Liver (tissue), 3 donors: ENCODE results near the gene PHC2.

Source experiments
- FOXA1 ChIP-seq: IDR thresholded peaks from 2 replicates; pipeline ENCODE4 v1.6.1; 2016; ENCODE audit warnings: antibody characterized with exemption
- JUND ChIP-seq, 2 donors: IDR thresholded peaks; 2 replicates each; pipeline ENCODE4 v1.6.1; 2016; ENCODE audit warnings: antibody characterized with exemption in 2 of 2
- SP1 ChIP-seq: IDR thresholded peaks from 2 replicates; pipeline ENCODE4 v1.6.1; 2018; ENCODE audit warnings: antibody characterized with exemption, mild to moderate bottlenecking
- TF ChIP-seq, protein P1 (sequence below): fragments of 150-350 bp; IDR thresholded peaks from 2 replicates; pipeline ENCODE4 v1.5.1; 2017; ENCODE audit warnings: improper control_type of control experiment, low read depth, low read length; ENCODE audit not compliant: missing input control
- TF ChIP-seq, protein P2 (sequence below): IDR thresholded peaks from 2 replicates; pipeline ENCODE4 v1.6.1; 2016; ENCODE audit warnings: antibody characterized with exemption
- donor health status: healthy.
- donor health status: healthy.

- TF ChIP-seq, protein P1, sequence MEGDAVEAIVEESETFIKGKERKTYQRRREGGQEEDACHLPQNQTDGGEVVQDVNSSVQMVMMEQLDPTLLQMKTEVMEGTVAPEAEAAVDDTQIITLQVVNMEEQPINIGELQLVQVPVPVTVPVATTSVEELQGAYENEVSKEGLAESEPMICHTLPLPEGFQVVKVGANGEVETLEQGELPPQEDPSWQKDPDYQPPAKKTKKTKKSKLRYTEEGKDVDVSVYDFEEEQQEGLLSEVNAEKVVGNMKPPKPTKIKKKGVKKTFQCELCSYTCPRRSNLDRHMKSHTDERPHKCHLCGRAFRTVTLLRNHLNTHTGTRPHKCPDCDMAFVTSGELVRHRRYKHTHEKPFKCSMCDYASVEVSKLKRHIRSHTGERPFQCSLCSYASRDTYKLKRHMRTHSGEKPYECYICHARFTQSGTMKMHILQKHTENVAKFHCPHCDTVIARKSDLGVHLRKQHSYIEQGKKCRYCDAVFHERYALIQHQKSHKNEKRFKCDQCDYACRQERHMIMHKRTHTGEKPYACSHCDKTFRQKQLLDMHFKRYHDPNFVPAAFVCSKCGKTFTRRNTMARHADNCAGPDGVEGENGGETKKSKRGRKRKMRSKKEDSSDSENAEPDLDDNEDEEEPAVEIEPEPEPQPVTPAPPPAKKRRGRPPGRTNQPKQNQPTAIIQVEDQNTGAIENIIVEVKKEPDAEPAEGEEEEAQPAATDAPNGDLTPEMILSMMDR: no peak
- TF ChIP-seq JUND (IDR thresholded peaks at IDR 0.05): no peak
- TF ChIP-seq SP1: peak; percentile 14
- no peak for TF ChIP-seq FOXA1
- TF ChIP-seq, protein P2, sequence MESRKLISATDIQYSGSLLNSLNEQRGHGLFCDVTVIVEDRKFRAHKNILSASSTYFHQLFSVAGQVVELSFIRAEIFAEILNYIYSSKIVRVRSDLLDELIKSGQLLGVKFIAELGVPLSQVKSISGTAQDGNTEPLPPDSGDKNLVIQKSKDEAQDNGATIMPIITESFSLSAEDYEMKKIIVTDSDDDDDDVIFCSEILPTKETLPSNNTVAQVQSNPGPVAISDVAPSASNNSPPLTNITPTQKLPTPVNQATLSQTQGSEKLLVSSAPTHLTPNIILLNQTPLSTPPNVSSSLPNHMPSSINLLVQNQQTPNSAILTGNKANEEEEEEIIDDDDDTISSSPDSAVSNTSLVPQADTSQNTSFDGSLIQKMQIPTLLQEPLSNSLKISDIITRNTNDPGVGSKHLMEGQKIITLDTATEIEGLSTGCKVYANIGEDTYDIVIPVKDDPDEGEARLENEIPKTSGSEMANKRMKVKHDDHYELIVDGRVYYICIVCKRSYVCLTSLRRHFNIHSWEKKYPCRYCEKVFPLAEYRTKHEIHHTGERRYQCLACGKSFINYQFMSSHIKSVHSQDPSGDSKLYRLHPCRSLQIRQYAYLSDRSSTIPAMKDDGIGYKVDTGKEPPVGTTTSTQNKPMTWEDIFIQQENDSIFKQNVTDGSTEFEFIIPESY: no peak
Measured at GRCh38 chr1:33443705-33444180, 12.8 kb upstream of the PHC2 start.
